ENCODE measurements around the gene NSMCE4A. TPM values are rescaled to one million over a fixed set of nuclear protein-coding genes. Genes with fewer than 3 reads are reported as not detected.
"Not testable (repeated sequence)": the region's sequence is repeated elsewhere in the genome, so short reads cannot be mapped to it uniquely, and the experiment has no call there.

Gene NSMCE4A
- polyA plus RNA-seq, 3 donors = 34.6 to 47.2 (median 38.1) TPM

DNA sequence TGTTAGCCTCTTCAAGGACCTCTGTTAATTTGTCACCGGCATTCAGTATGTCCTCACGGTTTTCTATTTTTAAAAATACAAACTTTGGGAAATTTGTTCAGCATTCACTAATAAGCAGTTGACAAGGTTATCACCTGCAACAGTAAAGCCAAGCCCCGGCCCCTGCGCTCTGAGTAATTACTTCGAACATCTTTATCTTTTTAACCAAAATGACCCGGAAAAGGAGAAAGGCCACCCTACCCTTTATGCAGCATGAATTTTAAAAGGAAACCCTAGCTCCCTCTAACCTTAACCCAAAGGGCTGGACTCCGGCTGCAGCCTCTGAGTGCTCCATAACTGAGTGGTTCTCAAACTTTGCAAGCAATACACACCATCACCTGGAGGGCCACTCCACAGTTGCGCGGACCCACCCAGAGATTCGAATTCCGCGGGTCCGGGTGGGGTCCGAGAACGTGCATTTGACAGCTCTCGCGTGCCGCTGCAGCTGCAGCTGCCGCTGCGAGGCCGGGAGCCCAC is 940 bp downstream of the NSMCE4A start:
- Mint-ChIP-seq H3K36me3 (peaks cover 24 to 32% of the 10 kb centered on the region in 2 donors), H3K4me1 (peaks cover 20% of the 10 kb centered on the region), H3K9me3 (peaks cover 10 to 23% (median 18%) of the 10 kb centered on the region in 7 donors), H3K4me3 (peak overlapping the region; percentile 80 to 91), H3K27me3 (ENCODE audit: low read depth in 3 of 3) (peaks cover 0 to 1% (median 0%) of the 10 kb centered on the region in 3 donors), H3K27ac (peak overlapping the region in 4 of 7 donors; percentile 12 to 50 (median 48))
- TF ChIP-seq, protein P1, sequence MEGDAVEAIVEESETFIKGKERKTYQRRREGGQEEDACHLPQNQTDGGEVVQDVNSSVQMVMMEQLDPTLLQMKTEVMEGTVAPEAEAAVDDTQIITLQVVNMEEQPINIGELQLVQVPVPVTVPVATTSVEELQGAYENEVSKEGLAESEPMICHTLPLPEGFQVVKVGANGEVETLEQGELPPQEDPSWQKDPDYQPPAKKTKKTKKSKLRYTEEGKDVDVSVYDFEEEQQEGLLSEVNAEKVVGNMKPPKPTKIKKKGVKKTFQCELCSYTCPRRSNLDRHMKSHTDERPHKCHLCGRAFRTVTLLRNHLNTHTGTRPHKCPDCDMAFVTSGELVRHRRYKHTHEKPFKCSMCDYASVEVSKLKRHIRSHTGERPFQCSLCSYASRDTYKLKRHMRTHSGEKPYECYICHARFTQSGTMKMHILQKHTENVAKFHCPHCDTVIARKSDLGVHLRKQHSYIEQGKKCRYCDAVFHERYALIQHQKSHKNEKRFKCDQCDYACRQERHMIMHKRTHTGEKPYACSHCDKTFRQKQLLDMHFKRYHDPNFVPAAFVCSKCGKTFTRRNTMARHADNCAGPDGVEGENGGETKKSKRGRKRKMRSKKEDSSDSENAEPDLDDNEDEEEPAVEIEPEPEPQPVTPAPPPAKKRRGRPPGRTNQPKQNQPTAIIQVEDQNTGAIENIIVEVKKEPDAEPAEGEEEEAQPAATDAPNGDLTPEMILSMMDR (IDR thresholded peaks at IDR 0.05) = no peak
- Histone ChIP-seq H3K79me2 (ENCODE audit: insufficient read depth, low read length) (peaks cover 21% of the 10 kb centered on the region), H3K4me3 (replicated peaks in 1 of 3; ENCODE audit: low read depth in 2 of 3, low read length in 3 of 3) (peak overlapping the region; percentile 61 to 91 (median 86)), H3K27ac (ENCODE audit: low read depth in 1 of 2, low read length in 2 of 2) (peak overlapping the region; percentile 54 to 78), H3K36me3 (replicated peaks in 1 of 2; ENCODE audit: control insufficient read depth in 1 of 2, insufficient read depth in 2 of 2, low read length in 2 of 2) (peaks cover 9 to 36% of the 10 kb centered on the region in 2 donors), H3K4me1 (ENCODE audit: control insufficient read depth in 1 of 2, insufficient read depth in 2 of 2, low read length in 2 of 2) (peaks cover 18 to 21% of the 10 kb centered on the region in 2 donors), H4K20me1 (ENCODE audit: insufficient read depth, low read length) (peaks cover 11% of the 10 kb centered on the region), H2AFZ (ENCODE audit: insufficient read depth, low read depth, low read length, poor library complexity, severe bottlenecking) (peak overlapping the region; percentile 90), H3K9me3 (replicated peaks in 1 of 2; ENCODE audit: control insufficient read depth in 1 of 2, insufficient read depth in 1 of 2, low read length in 2 of 2) (peaks cover 0 to 24% of the 10 kb centered on the region in 2 donors), H3K9ac (ENCODE audit: insufficient read depth, low read length, poor library complexity, severe bottlenecking) (peak overlapping the region; percentile 80), H3K4me2 (replicated peaks; ENCODE audit: extremely low read depth, low read length, poor library complexity, severe bottlenecking) (peak overlapping the region; percentile 92), H3K27me3 (ENCODE audit: control insufficient read depth in 2 of 2, insufficient read depth in 2 of 2, low read length in 2 of 2) (no peaks in the 10 kb centered on the region)
- WGBS (ENCODE audit: insufficient coverage) = 19% methylated on average over 21 of the region's 21 CpGs
- no peak for DNase-seq
- intact Hi-C loops (cut with micrococcal nuclease) = no loop called here

DNA sequence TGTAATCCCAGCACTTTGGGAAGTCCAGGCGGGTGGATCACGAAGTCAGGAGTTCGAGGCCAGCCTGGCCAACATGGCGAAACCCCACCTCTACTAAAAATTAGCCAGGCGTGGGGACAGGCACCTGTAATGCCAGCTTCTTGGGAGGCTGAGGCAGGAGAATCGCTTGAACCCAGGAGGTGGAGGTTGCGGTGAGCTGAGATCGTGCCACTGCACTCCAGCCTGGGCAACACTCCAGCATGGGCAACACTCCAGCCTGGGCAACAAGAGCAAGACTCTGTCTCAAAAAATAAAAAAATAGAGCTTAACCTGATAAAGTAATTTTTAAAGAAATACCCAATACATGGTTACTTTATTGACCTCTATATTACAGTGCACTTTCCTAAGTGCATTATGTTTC is 5.9 kb downstream of the NSMCE4A start:
- H3K27me3 Mint-ChIP-seq (ENCODE audit: low read depth in 3 of 3); H3K4me3 Mint-ChIP-seq; H3K9me3 Mint-ChIP-seq: not testable (repeated sequence)

More for the DNA sequence above, 5.9 kb downstream of the NSMCE4A start:
- H3K4me1 ChIP-seq (ENCODE audit: control insufficient read depth in 1 of 2, insufficient read depth in 2 of 2, low read length in 2 of 2); H3K9me3 ChIP-seq (replicated peaks in 1 of 2; ENCODE audit: control insufficient read depth in 1 of 2, insufficient read depth in 1 of 2, low read length in 2 of 2); H3K4me3 ChIP-seq (replicated peaks in 1 of 3; ENCODE audit: low read depth in 2 of 3, low read length in 3 of 3); H4K20me1 ChIP-seq (ENCODE audit: insufficient read depth, low read length); DNase-seq; H3K4me2 ChIP-seq (replicated peaks; ENCODE audit: extremely low read depth, low read length, poor library complexity, severe bottlenecking); intact Hi-C loops (cut with micrococcal nuclease); H3K27ac ChIP-seq (ENCODE audit: low read depth in 1 of 2, low read length in 2 of 2); H3K27ac Mint-ChIP-seq; H2AFZ ChIP-seq (ENCODE audit: insufficient read depth, low read depth, low read length, poor library complexity, severe bottlenecking); H3K9ac ChIP-seq (ENCODE audit: insufficient read depth, low read length, poor library complexity, severe bottlenecking); H3K27me3 ChIP-seq (ENCODE audit: control insufficient read depth in 2 of 2, insufficient read depth in 2 of 2, low read length in 2 of 2): not testable (repeated sequence)
- H3K79me2 ChIP-seq (ENCODE audit: insufficient read depth, low read length) = peaks cover 18% of the 10 kb centered on the region
- 98% methylated on average over 8 of the region's 8 CpGs for WGBS (ENCODE audit: insufficient coverage)
- Mint-ChIP-seq H3K4me1 (peaks cover 14% of the 10 kb centered on the region), H3K36me3 (peaks cover 61 to 75% of the 10 kb centered on the region in 2 donors)
- H3K36me3 ChIP-seq (replicated peaks in 1 of 2; ENCODE audit: control insufficient read depth in 1 of 2, insufficient read depth in 2 of 2, low read length in 2 of 2) = peaks cover 54 to 83% of the 10 kb centered on the region in 2 donors
